ENCODE measurements around the gene SOX10.

GRCh38 chr22:37998543-37998942 is 14.2 kb upstream of the SOX10 start:
- TF ChIP-seq POLR2A (IDR thresholded peaks at IDR 0.05) (no peak), POLR2AphosphoS5 (IDR thresholded peaks at IDR 0.05) (no peak)

Measured in spleen (tissue), 3 donors.